GM06990 (cell line): ENCODE results near the gene FOXA3.

ENCODE experiments used
- DNase-seq: peaks from one replicate; pipeline ENCODE4 v3.0.0-alpha.2; 2011; ENCODE audit not compliant: insufficient read length; ENCODE audit errors: extremely low read depth
- H3K27me3 ChIP-seq: replicated peaks from 2 replicates; pipeline ENCODE4 v1.6.0; 2011; ENCODE audit warnings: low read length; ENCODE audit not compliant: control insufficient read depth, insufficient read depth
- H3K36me3 ChIP-seq: 2 replicates; pipeline ENCODE4 v1.5.1; 2011; ENCODE audit warnings: low read length; ENCODE audit not compliant: control insufficient read depth, insufficient read depth
- H3K4me3 ChIP-seq: replicated peaks from 2 replicates; pipeline ENCODE4 v1.5.1; 2011; ENCODE audit warnings: low read depth, mild to moderate bottlenecking, control low read depth, low read length
- CTCF ChIP-seq: IDR thresholded peaks from 2 replicates; pipeline ENCODE4 v1.5.1; 2011; ENCODE audit warnings: low read length, control low read depth, mild to moderate bottlenecking, inconsistent platforms; ENCODE audit not compliant: insufficient read depth, poor library complexity, severe bottlenecking

Gene FOXA3

GRCh38 chr19:45878043-45878794 is 14.1 kb downstream of the FOXA3 start:
- no peak for TF ChIP-seq CTCF
- no peak for DNase-seq
- Histone ChIP-seq H3K36me3 (no peaks in the 10 kb centered on the region), H3K4me3 (no peak overlapping the region), H3K27me3 (peaks cover 4% of the 10 kb centered on the region)

GRCh38 chr19:45879055-45879454 is 14.9 kb downstream of the FOXA3 start:
- no peaks in the 10 kb centered on the region for H3K36me3 ChIP-seq

GRCh38 chr19:45879971-45880370 is 15.8 kb downstream of the FOXA3 start:
- no peak for DNase-seq
- H3K36me3 ChIP-seq = no peaks in the 10 kb centered on the region
- TF ChIP-seq CTCF = no peak
- H3K27me3 ChIP-seq = peaks cover 2% of the 10 kb centered on the region; the same call in 1 of the 2 replicates
- no peak overlapping the region for H3K4me3 ChIP-seq

More at GRCh38 chr19:45879055-45879454, 14.9 kb downstream of the FOXA3 start:
- no peak for TF ChIP-seq CTCF
- peaks cover 2% of the 10 kb centered on the region; the same call in 1 of the 2 replicates for H3K27me3 ChIP-seq
- DNase-seq = no peak
- no peak overlapping the region for H3K4me3 ChIP-seq

- Histone ChIP-seq H3K27me3 (no peaks in the 10 kb centered on the region), H3K36me3 (no peaks in the 10 kb centered on the region), H3K4me3 (no peak overlapping the region)
- no peak for TF ChIP-seq CTCF
- DNase-seq = no peak
These were observed 17.2 kb downstream of the FOXA3 start for GRCh38 chr19:45881082-45881908.

GRCh38 chr19:45881909-45882528 is 17.9 kb downstream of the FOXA3 start:
- Histone ChIP-seq H3K4me3 (no peak overlapping the region), H3K36me3 (no peaks in the 10 kb centered on the region), H3K27me3 (no peaks in the 10 kb centered on the region)
- no peak for DNase-seq
- no peak for TF ChIP-seq CTCF
